Smooth muscle cell of the brain vasculature (primary cell): ENCODE results near the gene FRMPD4.

Experiments used
- DNase-seq: peaks from one replicate; pipeline ENCODE4 v3.0.0-alpha.2; 2012; ENCODE audit warnings: low read depth, low spot score

The FRMPD4 gene

GRCh38 chrX:12366440-12366839, 228.2 kb downstream of the FRMPD4 start:
- DNase-seq = no peak

GRCh38 chrX:12367254-12367653, 229.0 kb downstream of the FRMPD4 start:
- DNase-seq = no peak

- no peak for DNase-seq
These were observed 232.3 kb downstream of the FRMPD4 start for GRCh38 chrX:12370497-12370986.

- DNase-seq = no peak
These were observed 233.8 kb downstream of the FRMPD4 start for GRCh38 chrX:12372111-12372510.

- no peak for DNase-seq
These were observed 236.0 kb downstream of the FRMPD4 start for GRCh38 chrX:12374286-12374685.

DNA sequence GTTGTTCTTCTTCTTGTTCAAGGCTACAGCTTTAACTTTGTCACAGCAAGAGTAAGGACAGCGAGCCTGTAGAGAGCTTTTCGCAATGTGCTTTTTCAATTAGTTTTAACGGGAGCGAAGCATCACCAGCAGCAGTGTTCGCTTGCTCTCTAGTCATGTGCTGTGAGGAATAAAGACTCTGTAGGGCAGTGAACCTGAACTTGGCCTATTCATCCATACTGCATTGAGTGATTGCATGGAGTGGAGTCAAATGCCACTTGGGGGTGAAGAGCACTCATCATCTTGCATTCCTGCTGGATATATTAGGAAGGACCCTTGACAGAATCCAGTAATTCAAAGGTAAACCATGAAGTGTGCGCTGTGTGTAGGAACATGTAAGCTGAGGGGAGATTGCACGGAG, 240.0 kb downstream of the FRMPD4 start:
- DNase-seq = no peak

- DNase-seq = no peak
These were observed 240.4 kb downstream of the FRMPD4 start for GRCh38 chrX:12378706-12379105.

GRCh38 chrX:12379671-12380070, 241.4 kb downstream of the FRMPD4 start:
- DNase-seq = no peak

DNA sequence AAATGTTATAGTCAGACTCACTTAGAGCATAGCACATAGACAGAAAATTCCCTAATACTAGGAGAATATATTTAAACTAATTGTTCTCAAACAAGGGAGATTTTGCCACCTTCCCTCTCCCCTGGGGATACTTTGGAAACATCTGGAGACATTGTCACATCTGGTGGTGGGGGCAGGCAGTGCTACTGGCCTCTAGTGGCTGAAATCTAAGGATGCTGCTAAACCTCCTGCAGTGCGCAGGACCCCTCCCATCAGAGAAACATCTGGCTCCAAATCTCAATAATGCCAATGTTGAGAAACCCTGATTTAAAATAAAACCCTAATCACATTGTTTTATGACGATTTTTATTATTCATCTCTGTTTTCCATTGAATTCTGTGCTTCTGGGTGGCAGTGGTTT, 244.9 kb downstream of the FRMPD4 start:
- no peak for DNase-seq

DNA sequence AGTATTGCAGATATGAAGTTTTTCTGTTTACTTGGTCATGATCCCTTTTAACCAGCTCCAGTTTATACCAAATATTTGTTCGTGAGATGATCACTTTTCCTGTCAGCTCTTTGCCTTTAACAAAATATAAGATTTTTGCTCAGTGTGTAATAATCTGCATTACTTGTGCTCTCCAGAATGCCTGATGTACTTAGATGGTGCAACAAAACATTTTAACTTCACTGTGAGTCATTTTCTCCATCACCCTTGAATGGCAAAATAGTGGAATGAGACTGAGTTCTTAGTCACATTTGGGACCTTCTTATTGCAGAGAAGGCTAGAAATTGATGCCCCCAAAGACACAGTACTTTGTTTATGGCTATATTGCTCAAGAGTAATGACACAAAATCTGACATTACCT, 252.0 kb downstream of the FRMPD4 start:
- DNase-seq = no peak

GRCh38 chrX:12396584-12396983, 258.3 kb downstream of the FRMPD4 start:
- DNase-seq = no peak

GRCh38 chrX:12400218-12400617, 261.9 kb downstream of the FRMPD4 start:
- no peak for DNase-seq

DNA sequence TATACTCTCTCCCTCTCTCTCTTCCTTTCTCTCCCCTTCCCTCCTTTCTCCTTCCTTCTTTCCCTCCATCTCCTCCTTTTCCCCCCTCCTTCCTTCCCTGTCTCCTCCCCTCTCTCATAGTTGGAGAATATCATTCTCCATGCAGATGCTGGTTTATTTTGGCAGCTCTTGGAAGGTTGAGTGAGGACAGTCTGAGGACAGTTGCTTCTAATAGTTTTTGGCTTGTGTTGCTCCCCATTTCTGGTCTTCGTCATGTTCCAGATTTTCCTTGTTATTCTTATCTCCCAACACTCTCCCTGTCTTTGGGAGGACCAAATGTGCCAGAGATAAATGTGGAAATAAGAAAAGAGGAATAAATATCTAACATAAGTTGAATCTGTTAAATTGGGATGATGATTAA, 263.0 kb downstream of the FRMPD4 start:
- DNase-seq = no peak

DNA sequence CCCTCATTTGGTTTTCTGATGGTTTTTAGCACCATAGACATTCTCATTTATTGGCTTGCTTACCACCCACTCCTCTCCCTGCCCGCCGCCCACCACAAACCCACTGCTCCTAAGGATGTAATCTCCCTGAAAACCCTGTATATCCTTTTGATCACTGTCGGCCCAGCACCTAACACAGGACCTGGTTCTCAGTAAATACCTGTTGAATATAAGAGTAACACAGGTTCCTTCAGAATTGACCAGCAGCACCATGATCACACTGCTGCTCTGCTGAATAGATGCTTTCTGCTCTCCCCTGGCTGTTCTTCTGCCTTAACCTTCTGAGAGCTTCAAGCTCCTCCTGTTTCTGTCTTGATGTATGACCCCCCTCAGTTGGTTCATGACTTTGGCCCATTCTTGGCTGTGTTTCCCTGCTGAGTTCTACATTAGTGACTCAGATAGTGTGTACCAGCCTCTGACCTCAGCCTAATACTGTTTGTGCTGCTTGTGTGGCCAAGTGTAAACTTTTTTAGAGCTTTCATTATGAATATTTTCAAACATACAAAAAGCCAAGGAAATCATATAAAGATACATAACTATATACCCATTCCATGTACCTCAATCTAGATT, 265.3 kb downstream of the FRMPD4 start:
- no peak for DNase-seq

GRCh38 chrX:12405306-12405705, 267.0 kb downstream of the FRMPD4 start:
- no peak for DNase-seq

- no peak for DNase-seq
These were observed 272.2 kb downstream of the FRMPD4 start for GRCh38 chrX:12410523-12410922.

- DNase-seq = no peak
These were observed 273.6 kb downstream of the FRMPD4 start for GRCh38 chrX:12411831-12412230.

GRCh38 chrX:12412561-12412960, 274.3 kb downstream of the FRMPD4 start:
- no peak for DNase-seq

- DNase-seq = no peak
These were observed 281.3 kb downstream of the FRMPD4 start for GRCh38 chrX:12419591-12419990.

- DNase-seq = no peak
These were observed 283.6 kb downstream of the FRMPD4 start for GRCh38 chrX:12421918-12422317.

- DNase-seq = no peak
These were observed 285.1 kb downstream of the FRMPD4 start for GRCh38 chrX:12423346-12423745.

DNA sequence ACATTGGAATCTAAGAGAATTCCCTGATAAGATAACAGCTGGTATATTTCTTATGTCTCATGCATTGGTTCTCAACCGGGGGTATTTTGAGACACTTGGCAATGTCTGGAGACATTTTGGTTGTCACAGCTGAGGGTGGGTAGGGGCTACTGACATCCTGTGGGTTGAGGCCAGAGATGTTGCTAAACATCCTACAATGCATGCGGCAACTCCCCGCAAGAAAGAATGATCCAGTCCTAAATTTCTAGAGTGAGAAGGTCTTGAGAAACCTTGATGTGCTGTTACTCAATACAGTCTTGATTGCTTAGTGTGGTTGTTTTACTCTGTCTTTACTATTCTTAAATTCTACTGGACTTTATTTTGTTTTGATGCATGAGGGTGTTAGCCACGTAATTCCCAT, 287.2 kb downstream of the FRMPD4 start:
- DNase-seq = no peak

GRCh38 chrX:12426420-12426819, 288.1 kb downstream of the FRMPD4 start:
- DNase-seq = no peak

DNA sequence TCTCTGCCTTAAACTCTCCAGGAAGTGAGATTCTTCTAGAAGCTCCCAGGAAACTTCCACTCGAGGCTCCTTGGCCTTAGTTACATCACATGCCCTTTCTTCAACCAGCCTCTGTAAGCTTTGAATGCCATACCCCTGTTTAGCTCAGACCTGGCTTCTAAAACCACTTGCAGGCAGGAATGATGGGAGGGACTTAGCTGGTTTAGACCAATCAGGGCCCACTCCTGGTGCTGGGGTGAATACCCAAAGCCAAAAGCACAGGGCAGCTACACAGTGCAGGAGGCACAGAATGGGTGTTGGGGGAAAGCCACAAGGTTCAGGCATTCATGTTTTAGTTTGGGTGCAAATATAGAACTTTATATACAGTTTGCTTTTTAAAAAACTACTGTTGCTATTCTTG, 296.2 kb downstream of the FRMPD4 start:
- DNase-seq = no peak
